ENCODE results near the gene HUNK.
"Not testable (repeated sequence)": the region's sequence is repeated elsewhere in the genome, so short reads cannot be mapped to it uniquely, and the experiment has no call there.

Gene HUNK

DNA sequence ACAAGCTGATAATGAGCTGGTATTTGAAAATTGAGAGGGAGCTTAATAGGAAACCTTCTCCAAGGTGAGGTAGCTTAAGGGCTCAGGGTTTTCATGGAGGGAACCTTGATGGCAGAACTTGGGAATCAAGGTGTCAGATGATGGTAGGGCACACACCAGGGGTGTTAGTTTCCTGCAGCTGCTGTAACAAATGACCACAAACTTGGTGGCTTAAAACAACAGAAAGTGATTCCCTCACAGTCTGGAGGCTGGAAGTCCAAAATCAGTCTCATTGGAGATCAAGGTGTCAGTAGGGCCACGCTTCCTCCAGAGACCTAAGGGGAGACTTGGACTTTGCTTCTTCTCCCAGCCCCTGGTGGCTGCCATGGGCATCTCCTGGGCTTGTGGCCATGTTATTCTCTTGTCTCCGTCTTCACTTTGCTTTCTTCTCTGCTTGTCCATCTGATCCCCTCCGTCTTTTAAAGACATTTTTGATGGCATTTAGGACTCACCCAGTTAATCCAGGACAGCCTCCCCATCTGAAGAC lies 45.5 kb downstream of the HUNK start:
- DNase-seq (ENCODE audit: low read depth in 2 of 2, low spot score in 1 of 2) = no peak

DNA sequence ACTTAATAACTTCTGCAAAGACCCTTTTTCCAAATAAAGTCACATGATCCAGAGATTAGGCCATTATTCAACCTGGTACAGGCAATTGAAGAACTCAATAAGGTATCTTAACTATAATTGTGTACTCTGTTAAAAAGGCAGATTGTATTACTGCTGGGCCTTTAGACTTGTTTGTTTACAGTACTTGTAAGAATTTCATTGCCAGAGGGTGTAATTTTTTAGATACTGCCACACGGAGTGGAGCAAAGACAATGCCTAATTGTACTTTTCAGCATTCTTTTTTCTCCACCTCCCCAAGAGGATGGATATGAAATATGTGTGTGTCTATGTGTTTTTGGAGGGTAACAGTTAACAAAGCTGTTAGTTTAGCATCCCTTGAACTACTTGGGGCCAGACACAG lies 47.5 kb downstream of the HUNK start:
- DNase-seq (ENCODE audit: low read depth in 2 of 2, low spot score in 1 of 2) = no peak

DNA sequence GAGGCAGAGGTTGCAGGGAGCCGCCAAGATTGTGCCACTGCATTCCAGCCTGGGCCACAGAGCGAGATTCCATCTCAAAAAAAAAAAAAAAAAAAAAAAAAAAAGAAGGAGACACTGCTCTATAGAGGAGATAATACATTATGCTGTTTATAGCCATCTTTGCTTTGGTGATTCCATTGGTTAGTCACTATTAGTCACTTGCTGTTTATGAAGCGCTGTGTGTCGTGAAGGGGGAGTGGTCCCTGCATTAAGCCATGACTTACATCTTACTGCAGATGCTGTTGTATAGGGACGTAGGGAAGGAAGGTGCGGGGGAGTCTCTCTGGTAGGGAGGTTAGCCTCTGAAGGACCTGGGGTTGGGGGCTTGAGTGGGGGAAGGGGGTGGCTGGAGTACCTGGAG lies 48.3 kb downstream of the HUNK start:
- no peak for DNase-seq (ENCODE audit: low read depth in 2 of 2, low spot score in 1 of 2)

DNA sequence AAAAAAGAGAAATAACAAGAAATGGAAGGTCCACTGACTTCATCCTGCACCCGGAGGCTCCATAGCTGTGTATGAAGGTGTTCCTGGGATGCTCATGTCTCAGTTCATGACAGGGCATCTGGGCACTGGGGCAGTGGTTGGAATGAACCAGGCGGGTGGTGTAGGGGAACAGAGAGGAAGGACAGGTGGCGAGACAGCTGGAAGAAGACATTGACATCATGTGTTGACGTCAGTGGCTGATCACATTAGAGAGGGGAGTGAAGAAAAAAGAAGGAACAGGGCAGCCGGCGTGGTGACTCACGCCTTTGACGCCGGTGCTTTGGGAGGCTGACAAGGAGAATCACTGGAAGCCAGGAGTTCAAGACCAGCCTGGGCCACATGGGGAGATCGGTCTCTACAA lies 50.1 kb downstream of the HUNK start:
- DNase-seq (ENCODE audit: low read depth in 2 of 2, low spot score in 1 of 2) = no peak

DNA sequence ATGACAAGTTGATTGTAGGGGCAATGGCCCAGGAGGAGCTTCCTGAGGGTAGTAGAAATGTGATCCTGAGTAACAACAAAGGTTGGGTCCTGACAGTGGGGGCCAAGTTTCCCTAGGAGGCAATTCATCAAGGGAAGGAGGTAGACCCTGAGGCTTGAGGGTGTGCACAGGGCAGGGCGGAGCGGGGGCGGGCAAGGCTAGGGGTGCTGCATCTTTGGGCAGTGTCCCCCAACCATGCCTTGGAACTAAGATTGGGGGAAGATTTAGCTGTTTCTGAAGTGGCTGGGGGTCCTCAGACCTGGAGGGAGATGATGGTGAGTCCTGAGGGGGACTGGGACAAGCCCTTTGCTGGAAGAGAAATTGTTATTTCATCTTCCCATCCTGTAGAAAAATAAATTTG lies 50.9 kb downstream of the HUNK start:
- DNase-seq (ENCODE audit: low read depth in 2 of 2, low spot score in 1 of 2) = no peak

DNA sequence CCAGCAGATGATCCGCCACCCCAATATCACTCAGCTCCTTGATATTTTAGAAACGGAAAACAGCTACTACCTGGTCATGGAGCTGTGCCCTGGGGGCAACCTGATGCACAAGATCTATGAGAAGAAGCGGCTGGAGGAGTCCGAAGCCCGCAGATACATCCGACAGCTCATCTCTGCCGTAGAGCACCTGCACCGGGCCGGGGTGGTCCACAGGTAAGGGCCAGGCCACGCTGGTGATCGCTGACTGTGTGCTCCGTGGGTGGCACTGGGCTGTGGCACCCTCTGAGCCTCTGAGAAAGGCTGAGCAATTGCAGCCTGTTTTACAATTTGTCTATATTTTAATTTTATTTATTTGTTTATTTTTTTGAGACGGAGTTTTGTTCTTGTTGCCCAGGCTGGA lies 51.7 kb downstream of the HUNK start:
- DNase-seq (ENCODE audit: low read depth in 2 of 2, low spot score in 1 of 2) = no peak

DNA sequence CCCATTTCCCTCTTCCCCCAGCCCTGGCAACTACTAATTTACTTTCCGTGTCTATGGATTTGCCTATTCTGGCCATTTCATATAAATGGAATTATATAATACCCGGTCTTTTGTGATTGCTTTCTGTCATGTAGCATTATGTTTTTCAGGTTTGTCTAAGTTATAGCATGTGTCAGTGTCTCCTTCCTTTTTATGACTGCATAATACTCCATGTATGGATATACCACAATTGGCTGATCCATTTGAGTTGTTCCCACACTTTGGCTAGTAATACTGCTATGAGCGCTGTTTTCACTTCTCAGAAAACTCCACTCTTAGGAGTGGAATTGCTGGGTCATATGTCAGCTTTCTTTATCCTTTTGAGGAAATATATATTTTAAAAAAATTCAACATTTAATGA lies 53.7 kb downstream of the HUNK start:
- DNase-seq (ENCODE audit: low read depth in 2 of 2, low spot score in 1 of 2) = no peak

DNA sequence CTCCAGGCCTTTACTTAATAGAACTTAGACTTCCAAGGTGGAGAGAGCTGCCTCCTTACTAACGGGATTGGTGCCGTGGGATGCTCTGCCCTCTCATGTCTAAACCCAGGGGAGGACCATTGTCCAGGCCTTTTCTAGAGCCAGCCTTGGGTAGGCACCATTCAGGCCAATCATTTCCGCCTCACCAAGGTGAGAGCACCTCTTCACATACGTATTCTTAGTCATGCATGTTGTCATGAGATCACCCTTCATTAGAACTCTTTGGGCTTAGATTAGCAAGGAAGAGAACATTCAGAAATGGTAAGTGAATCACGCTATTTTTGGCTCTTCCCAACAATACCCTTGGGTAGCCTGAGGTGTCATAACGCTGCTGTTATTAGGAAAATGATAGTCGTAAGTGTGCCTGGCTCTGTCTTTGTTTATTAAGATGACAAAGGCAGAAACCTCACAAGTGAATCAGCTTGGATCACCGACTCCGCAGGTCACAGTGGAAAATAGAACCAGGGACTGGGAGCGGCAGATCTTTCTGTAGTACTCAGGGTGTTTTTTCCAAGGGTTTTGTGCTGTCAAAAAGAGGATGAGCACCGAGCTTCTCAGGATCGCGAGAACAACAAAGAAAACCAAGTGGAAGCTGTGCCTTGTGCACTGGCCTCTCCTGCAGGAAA lies 55.0 kb downstream of the HUNK start:
- no peak for DNase-seq (ENCODE audit: low read depth in 2 of 2, low spot score in 1 of 2)

DNA sequence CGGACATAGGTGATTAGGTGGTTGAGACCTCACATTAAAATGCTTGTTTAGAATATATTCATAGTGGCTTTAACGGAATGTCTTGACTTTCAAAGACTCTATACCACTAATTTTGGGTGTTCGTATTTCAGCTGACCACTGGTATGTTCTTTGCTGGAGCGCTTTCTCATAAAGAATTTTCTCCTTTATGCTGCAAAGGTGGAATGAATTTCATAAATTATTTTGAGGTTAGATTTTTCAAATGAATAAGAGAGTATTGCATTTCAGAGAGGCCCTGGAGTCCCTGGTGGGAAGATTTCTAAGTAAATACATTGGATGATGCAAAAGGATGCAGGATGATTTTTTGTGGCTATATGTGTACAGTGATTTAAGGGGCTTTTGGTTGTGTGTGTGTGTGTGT lies 55.8 kb downstream of the HUNK start:
- DNase-seq (ENCODE audit: low read depth in 2 of 2, low spot score in 1 of 2) = no peak

DNA sequence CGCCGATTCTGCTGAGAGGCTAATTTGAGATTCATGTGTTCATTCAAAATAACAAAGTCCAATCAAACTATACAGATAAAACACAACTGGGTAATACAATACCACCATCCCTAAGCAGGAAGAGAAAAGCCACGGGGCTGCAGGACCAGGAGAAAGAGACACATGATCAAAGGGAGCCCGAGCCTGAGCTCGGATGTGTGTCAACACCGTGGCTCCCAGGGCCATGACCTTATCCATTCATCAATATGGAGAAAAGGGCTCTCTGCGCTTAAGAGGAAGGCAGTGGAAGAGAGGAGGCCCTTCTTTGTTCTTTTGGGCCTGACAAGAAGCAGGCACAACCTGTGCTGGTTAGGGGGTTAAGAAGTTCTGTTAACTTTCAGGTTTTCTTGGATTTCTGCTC lies 56.7 kb downstream of the HUNK start:
- DNase-seq (ENCODE audit: low read depth in 2 of 2, low spot score in 1 of 2) = no peak

DNA sequence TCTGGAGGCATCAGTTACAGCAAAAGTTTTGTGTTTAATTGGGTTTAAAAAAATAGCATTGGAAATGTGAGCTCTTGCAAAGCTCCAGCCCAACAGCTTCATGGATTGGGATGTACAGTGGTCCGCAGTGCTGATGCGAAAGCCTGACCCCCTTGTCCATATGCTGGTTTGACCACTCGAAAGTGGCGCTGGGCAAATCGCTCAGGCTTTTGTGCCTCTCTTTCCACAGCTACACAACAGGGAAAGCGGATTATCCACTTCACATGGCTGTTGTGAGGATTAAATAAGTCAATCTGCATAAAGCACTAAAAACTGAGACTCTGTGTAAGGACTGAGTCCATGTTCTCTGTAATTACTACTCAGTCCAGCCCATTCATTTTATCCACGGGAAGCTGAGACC lies 57.2 kb downstream of the HUNK start:
- no peak for DNase-seq (ENCODE audit: low read depth in 2 of 2, low spot score in 1 of 2)

DNA sequence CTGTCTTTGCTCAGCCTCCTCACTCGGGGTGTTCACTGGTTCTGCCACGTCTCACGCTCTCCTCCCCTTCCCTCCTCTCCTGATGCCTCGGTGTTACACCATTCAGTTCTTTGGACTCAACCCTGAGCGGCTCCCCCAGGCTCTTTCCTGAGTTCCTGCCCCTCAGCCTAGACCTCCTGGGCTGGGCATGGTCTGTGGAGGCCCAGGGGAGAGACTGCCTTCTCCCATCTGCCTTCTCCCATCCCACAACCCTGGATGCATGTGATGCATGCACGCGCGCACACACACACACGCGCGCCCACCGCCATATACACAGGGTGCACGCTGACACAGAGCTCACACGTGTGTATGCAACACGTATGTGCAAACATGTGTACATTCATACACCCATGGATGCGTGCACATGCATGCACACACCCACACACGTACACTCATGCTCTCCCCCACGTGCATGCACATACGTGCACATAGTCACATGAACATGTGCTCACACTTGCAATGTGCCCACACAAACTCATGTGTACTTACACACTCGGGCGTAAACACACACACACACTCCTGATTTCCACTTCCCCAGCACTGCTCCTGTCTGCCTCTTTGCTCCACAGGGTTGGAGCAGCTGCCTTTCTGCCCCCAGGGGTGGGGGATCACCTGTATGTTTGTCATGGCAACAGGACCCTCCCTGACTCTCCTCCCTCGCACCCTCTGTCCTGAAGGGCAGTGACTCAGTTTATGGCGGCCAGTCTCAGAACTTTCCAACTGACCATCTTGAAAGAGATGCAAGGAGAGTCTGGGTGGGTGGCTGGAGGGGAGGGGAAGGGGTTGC lies 59.0 kb downstream of the HUNK start:
- DNase-seq (ENCODE audit: low read depth in 2 of 2, low spot score in 1 of 2) = no peak

DNA sequence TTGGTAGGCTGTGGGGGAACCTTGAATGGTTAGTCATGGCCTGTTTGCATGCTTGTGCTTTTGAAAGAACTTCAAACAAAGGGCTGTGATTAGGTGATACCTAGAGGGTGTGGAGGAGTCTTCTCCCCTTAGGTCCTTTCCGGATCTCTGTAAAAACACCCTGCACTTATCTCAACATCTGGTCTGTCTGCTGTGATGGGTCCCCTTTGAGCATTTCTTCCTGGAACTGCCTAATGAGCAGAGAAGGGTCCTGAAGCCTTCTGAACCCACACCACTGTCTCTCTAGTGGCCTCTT lies 59.6 kb downstream of the HUNK start:
- no peak for DNase-seq (ENCODE audit: low read depth in 2 of 2, low spot score in 1 of 2)

DNA sequence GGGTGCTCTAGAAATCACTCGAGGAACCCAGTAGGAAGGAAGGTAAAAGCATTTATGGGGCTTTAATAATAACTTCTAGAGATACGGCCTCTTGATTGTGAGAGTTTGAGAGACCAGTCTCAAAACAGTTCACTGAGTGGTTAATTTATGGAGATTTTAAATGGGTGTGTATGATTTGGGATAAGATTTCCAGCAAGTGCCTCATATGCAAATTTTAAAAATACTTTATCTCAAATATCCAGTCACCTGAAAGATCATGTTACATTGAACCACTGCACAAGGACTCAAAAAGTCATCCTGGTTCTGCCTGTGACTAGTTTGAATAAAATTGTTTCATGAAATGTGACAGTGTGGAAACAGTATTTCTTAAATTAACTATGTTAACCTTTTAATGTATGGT lies 64.5 kb downstream of the HUNK start:
- DNase-seq (ENCODE audit: low read depth in 2 of 2, low spot score in 1 of 2) = no peak

DNA sequence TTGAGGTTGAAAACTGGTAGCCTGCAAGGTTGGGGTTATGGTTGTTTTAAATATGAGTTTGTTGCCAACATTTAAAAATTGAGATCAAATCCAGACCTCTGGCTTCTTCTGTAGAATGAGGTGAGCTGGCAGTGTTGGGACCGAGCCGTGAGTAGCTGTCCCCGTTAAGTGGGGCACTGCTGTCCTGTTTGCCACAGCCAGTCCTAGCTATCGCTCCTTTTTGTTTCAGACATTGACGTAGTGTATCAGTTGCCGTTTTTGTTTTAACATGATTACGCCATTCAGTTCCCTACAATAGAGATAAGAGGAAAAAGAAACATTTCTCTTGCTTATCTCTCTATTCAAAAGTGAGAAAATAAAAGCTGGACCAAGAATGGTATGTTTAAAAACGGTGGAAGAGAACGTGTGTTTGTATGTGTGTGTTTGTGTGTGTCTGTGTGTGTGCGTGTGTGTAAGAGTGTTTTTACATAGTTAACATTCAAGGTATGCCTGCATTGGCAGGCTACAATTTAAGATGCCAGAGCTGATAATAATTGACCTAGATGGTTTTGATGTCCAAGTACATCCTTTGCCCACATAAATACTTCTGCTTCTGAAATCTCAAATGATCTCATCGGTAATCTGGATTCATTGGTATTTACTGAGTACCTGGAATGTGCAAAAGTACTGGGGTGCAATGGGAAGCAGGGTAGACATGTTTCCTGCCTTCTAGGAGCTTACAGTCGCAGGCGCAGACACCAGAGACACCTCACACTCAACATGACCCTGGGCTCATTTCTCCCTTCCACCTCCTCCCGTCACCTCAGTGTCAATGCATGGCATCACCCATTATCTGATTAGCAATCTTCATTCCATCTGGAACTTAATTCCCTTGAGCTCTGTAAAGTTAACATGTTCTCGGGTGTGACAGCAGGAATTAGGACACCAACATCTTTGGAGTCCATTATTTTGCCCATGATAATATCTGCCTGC lies 65.8 kb downstream of the HUNK start:
- DNase-seq (ENCODE audit: low read depth in 2 of 2, low spot score in 1 of 2) = no peak

DNA sequence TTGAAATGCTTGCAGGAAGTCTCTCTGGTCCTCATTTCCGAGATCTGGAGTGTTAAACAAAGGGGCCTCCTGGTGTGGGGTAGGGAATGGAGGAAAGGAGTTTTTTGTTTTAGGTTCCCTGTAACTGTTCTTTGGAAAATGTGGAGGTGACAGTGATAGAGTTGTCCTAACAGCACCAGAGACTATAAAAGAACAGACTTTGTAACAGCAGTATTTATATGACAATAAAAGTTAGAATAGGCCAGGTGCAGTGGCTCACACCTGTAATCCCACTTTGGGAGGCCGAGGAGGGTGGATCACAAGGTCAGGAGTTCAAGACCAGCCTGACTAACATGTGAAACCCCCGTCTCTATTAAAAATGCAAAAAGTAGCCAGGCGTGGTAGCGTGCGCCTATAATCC lies 68.9 kb downstream of the HUNK start:
- no peak for DNase-seq (ENCODE audit: low read depth in 2 of 2, low spot score in 1 of 2)

DNA sequence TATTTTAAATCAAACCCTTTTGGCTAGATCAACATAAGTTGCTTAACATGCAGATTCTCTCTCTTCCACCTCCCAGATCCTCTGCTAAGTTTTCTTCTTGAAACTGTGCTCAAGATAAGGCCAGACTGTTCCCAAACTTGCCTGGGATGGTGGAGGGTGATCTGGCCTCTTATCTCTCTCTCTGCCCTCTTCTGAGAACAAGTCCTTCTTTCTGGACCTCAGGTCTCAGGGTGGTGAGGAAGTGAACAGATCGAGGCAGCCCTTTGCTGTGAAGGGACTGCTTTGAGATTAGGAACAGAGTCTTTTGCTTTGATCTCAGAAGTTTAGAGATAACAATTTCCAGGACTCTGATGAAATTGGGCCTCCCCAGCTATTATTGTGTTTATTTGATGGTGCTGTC lies 70.7 kb downstream of the HUNK start:
- DNase-seq (ENCODE audit: low read depth in 2 of 2, low spot score in 1 of 2) = no peak

DNA sequence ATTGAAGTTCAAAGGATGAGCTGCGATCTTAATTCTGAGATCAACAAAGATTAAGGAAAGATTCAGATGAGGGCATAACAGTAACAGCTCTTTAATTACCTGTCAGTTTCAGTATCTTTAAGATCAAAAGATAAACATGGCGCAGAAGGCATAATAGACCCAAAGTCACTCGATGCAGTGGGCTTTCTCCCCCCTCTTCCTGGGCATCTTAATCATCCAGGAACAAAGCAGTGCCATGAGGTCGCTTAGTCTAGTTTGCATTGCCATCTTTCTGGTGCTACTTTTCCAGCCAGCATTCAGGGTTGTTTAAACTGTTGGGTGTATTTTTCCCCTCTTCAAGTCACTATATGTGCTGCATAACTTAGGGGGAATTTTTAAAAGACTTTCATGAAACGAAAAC lies 72.3 kb downstream of the HUNK start:
- DNase-seq (ENCODE audit: low read depth in 2 of 2, low spot score in 1 of 2) = no peak

DNA sequence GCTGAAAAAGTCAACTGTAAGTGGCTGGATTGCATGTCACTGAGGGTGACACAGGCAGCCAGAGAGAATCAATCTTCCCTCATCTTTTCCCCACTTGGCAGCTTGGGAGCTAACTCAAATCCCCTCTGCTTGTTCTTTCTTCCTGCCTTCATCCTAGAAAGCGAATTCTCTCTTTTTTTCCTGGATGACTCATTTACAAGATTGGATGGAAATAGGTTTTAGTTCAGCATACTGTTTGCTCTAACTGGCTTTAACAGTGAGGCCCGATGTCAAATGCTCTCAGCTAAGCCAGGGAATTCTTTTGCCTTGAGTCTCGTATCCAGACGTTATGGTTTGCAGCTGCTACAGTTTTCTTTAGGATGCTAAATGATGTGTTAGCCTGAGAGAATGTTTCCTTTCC lies 72.7 kb downstream of the HUNK start:
- DNase-seq (ENCODE audit: low read depth in 2 of 2, low spot score in 1 of 2) = no peak

DNA sequence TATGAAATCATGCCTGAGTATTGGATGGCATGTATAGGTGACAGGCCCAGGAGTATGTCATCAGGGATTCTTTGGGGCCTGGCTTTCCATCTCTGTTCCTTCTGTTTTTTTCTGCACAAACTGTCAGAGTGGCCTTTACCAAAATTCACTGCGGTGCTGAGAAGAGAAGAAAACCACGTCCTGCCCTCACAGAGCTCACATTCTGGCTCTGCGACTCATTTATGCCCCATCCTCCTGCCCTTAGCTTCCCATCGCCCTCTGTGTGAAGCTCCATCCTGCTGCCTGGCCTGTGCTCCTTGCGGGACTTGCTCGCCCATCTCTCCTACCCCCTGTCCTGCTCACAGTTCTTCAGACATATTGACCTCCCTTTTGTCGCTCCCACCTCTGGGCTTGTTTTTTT lies 73.4 kb downstream of the HUNK start:
- DNase-seq (ENCODE audit: low read depth in 2 of 2, low spot score in 1 of 2) = no peak

DNA sequence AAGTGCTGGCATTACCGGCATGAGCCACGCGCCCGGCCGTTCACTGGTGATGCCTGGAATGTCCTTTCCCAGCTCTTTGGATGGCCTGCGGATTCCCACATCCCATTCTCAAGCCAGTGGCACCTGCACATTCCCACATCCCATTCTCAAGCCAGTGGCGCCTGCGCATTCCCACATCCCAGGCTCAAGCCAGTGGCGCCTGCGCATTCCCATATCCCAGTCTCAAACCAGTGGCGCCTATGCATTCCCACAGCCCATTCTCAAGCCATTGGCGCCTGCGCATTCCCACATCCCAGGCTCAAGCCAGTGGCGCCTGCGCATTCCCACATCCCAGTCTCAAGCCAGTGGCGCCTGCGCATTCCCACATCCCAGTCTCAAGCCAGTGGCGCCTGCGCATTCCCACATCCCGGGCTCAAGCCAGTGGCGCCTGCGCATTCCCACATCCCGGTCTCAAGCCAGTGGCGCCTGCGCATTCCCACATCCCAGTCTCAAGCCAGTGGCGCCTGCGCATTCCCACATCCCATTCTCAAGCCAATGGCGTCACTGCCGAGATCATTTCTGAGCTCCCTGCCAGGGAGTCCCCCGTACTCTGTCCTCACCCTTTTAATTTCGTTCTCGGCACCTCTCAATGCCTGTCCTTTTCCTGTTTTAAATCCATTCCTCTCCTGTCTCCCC lies 74.2 kb downstream of the HUNK start:
- DNase-seq (ENCODE audit: low read depth in 2 of 2, low spot score in 1 of 2) = not testable (repeated sequence)

Data from stimulated activated CD8-positive, alpha-beta memory T cell treated with anti-CD3 and anti-CD28 coated beads, Interleukin-4, amount 100 ng/mL, for 4 hours (primary cell).